Activated CD4-positive, CD25-positive, alpha-beta regulatory T cell treated with anti-CD3 and anti-CD28 coated beads, Interleukin-2, amount 50 U/mL, for 16 hours (primary cell): ENCODE data around the gene TNPO2.
A peak's percentile ranks its signal among the peaks of the same experiment; 100 is the strongest.
"Not testable (repeated sequence)": the region's sequence is repeated elsewhere in the genome, so short reads cannot be mapped to it uniquely, and the experiment has no call there.

ENCODE experiments used
- DNase-seq: peaks from one replicate; pipeline ENCODE4 v3.0.0-alpha.2; 2020; ENCODE audit warnings: low read depth, low spot score

Gene TNPO2

DNA sequence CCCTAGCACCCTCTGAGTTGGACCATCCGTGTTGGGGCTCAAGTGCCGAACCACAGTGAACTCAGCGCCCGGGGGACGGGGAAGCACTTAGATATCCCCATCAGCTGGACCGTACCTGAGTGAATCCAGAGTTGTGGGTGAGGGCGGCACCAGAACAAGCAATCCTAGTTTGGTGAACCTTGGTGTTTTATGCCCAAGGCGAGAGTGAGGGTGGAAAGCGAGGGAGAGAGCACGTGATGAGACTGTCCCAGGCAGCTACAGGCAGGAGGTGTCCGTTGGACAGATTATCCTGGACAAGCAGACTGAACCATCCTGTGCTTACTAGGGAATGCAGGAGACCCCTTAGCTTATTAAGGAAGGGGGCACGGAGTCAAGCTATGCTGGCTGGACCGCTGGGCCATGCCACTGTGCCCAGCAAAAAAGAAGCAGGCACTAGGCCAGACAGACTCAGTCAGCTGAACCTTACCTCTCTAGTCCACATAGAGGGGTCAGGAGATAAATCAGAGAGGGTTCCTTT is 14.2 kb upstream of the TNPO2 start:
- no peak for DNase-seq

- peak; percentile 66 for DNase-seq
Measured at GRCh38 chr19:12736995-12737834, 13.5 kb upstream of the TNPO2 start, which contains the start of gene GET3. GET3 (plus strand) TSS chr19:12737497; CDS start chr19:12737506, 9 bp downstream.

GRCh38 chr19:12733369-12734214 is 9.9 kb upstream of the TNPO2 start:
- no peak for DNase-seq

DNA sequence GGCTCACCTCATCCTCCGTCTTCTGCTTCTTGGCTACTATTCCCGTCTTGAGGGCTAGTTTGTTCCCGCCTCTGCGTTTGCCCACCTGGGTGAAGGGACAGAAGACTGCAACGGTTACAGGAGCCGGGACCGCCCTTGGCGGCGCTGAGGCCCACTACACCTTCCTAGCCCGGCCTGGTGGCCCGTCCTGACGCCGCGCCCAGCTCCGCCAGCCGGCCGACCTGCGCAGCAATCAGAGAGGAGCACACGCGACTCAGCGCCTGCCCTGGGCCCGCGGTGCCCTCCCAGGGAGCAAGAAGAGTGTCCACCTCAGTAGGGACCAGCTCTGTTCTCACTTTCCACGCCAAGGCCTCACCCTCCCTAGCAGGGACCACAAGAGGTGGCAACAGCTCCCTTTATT is 7.6 kb upstream of the TNPO2 start:
- no peak for DNase-seq

DNA sequence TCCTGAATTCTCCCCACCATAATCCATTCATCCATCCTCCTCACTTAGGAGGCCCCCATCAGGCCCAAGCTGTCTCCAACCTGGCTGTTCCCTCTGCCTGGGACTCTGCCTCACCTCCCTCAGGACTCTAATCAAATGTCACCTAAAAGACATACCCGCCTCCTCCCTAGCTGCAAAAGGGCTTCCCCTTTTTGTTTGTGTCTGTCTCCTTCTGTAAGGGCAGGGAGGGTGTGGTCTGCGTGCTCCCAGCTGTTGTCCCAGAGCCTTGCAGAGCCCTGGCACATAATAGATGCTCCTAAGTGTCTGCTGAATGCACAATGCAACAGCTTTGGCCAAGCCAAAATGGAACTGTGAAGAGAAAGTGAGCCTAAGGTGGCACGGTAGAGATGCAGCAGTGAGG is 6.3 kb upstream of the TNPO2 start:
- no peak for DNase-seq

- DNase-seq, result no peak
Measured at GRCh38 chr19:12727745-12728433, 4.2 kb upstream of the TNPO2 start.

- DNase-seq, result no peak
Measured at GRCh38 chr19:12726988-12727316, 3.2 kb upstream of the TNPO2 start.

GRCh38 chr19:12725612-12726011 is 1.9 kb upstream of the TNPO2 start:
- DNase-seq, result not testable (repeated sequence)

DNA sequence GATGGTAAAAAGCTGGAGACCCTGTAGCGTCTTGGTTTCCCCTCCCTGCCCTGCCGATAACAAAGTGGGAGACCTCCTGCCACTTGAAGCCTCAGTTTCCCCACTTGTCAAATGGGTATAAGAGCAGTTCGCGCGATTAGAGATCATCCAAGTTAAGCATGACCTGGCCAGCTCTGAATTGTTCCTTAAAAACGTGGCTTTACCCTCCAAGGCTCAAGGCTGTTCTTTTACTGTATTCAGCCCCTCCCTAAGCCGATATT is 421 bp downstream of the TNPO2 start:
- DNase-seq, result no peak

DNA sequence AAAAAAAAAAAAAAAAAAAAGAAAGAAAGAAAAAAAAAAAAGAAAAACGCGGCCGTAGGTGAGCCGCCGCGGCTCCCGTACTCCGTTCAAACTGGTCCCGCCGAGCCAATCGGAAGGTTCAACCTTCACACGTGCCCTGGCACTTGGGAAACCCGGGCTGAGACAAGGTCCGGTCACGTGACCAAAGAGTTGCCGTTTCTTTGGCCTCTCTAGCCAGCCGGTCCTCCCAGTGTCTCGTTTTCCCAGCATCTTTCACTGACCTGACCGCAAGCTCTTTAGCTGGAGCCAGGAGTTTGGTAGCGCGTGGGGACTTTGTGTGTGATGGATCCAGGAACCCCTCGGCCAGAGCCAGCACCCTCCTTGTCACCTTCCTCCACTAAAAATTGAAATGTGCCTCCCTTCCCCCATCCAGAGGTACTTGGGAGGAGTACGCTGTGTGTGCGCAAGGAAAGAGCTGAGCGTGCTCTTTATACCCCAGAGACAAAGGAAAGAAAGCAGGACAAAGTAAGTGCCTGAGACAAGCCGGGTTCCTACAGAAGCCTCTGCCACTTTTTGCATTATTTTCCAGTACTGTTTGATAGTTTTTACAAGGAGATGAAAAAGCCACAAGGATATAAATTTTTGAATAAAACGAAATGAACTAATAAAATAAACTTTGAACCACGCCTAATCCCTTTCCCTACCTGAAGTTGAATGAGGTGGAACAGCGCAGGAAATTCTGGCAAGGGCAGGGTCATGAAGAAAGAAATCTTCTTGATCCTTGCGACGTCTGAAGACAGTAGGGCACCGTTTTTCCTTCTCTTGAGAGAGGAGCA is 959 bp downstream of the TNPO2 start:
- peak; percentile 89 for DNase-seq

DNA sequence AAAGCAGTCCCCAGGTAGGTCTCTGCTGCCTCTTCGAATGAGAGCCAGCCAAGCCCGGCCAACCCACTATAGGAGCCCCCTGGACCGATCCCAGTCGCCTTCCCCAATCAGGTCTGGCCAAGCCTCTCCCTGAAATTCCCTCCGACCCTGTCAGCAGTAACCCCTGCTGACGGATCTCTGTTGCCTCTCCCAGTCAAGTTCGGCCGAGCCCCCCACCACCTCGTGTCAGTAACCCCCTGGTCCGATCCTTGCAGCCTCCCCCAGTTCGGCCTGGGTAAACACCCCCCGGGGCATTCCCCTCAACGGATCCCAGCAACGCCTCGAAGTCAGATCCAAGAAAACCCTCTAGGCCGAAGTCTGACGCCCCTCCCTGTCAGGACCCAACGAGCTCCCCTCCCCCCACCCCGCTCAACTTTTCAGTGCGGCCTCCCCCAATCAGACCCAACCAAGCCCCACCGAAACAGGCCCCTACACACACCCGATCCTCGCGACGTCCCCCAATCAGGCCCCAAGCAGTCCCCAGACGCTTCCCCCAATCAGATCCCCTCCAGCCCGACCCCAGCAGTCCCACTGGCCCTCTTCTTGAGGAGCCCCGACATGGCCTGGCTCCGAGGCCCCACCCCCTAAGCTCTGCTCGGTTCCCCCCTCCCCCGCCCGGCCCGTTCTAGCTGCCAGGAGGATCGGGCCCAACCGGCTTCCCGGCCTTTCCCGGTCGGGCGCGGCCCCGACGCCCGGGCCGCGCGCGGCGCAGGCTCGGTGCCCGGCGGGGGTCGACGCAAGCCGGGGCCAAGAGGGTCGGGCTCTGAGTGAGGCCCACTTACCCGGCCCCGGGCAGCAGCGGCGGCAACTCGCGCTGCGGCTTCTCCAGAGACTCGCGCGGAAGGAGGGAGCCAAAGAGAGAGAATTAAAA is 1.8 kb downstream of the TNPO2 start:
- no peak for DNase-seq

DNA sequence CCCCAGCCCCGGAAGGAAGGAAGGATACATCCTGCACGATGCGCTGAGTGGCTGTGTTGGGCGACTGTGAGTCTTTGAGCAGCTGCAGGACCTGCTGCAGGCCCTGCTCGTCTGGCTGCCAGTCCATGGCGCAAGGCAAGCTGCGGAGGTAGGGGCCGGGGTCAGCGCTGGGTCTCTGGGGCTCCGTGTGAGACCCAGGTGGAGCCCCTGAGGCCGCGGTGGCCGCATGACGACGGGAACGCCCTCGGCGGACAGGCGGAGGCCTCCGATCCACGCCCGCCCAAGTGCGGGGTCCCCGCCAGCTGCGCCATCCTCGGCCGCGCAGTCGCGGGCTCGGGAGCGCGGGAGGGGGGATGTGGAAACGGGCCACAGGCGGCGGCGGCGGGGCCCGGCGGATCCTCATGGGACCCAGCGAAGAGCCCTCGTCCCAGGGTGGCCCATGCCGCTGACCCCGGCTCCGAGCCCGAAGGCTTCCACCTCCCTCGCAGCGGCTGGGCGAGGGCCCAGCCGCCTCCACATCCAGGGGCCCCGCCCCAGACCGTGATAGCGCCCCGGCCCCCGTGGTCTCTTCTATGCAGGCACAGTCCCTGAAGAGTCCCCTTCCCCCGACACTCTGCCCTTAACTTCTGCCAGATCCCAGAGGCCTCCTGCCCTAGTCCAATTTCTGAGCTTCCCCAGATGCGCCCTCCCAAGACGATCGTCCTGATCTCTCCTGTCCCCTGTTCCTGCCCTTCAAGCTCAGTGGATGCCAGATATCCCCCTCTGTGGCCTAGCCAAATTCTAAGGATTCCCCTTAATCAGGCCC is 2.7 kb downstream of the TNPO2 start:
- no peak for DNase-seq

- DNase-seq, result no peak
Measured at GRCh38 chr19:12720296-12720695, 3.4 kb downstream of the TNPO2 start.

DNA sequence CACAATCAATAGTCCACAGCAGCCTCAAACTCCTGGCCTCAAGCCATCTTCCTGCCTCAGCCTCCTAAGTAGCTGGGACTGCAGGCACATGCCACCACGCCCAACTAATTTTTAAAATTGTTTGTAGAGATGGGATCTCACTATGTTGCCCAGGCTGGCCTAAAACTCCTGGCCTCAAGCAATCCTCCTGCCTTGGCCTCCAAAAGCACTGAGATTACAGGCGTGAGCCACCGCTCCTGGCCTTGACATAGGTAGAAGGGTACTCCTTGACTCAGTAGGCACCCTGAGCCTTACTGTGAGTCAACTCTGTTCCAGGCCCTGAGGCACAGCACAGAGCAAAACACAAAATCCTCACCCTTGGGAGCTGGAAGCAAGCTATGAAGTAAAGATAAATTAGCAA is 7.8 kb downstream of the TNPO2 start:
- DNase-seq, result no peak

DNA sequence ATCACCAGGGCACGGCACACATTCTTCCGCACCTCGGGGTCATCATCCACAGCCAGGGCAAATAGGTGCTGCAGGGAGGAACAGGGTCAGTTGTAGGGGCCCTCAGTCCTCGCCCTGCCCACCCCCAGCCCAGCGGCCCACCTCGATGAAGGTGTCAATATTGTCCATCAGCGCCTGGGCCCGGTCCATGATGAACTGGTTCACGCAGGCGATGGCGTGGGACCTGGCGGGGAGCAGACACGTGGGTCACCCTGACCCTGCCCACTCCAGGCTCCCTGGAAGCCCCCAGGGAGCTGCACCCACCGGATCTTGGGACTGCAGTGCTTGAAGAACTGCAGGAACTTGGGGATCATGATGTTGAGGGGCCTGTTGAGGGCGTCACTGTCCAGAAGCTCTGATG is 8.6 kb downstream of the TNPO2 start:
- no peak for DNase-seq

GRCh38 chr19:12713304-12713703 is 10.4 kb downstream of the TNPO2 start:
- not testable (repeated sequence) for DNase-seq

DNA sequence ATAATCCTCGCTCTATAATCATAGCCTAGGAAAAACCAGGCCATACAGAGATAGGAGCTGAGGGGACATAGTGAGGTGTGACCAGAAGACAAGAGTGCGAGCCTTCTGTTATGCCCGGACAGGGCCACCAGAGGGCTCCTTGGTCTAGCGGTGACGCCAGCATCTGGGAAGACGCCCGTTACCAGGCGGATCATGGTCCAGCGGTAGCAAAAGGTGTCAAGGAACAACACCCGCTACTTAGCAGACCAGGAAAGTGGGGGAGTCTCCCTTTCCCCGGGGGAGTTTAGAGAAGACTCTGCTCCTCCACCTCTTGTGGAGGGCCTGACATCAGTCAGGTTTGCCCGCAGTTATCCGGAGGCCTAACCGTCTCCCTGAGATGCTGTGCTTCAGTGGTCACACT is 11.7 kb downstream of the TNPO2 start:
- not testable (repeated sequence) for DNase-seq

DNA sequence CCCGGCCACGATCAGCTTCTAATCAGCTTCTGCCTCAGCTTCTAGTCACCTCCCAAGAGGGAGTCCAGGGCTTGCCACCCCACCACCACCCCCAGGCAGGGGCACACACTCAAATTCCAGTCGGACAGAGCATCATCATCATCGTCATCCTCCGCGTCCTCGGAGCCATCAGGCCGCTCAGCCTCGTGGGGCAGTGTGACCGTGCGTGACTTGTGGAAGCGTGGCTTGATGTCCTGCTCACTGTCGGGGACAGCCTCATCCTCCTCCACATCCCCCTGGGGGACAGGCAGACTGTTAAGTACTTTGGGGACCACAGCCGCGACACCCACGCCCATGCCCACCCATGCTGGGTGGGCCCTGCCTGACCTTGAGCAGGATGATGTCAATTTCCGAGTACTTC is 12.5 kb downstream of the TNPO2 start:
- no peak for DNase-seq

- DNase-seq, result no peak
Measured at GRCh38 chr19:12708641-12709040, 15.1 kb downstream of the TNPO2 start.

DNA sequence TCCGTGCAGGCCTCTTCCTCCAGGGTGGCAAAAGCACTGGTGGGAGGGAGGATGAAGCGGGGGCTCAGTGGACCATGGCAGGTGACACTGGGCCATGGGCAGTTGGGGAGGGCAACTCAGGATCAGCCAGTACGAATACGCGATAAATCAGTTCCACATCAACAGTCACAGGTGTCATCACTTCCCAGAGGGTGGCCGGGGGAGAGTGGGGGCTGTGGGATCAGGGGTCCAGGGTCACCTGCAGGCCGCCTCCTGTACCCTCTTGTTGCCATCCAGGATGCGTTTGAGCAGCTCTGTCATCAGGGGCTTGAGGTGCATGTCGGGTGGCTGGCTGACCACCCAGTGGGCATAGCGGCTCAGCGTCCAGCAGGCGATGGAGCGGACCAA is 17.4 kb downstream of the TNPO2 start:
- no peak for DNase-seq
